Uterus (tissue), 4 donors: Measurements from ENCODE around the gene OTUD5. TPM values are rescaled to one million over a fixed set of nuclear protein-coding genes. Genes with fewer than 3 reads are reported as not detected.
"Not testable (repeated sequence)": the region's sequence is repeated elsewhere in the genome, so short reads cannot be mapped to it uniquely, and the experiment has no call there.

Source experiments
- DNase-seq, 2 donors: peaks; one replicate each; pipeline ENCODE4 v3.0.0-alpha.2; 2019 to 2020
- H3K27ac ChIP-seq, 2 donors: fragments of 200-600 bp; sonication (generic); 1 replicate in 1 of 2; 2 replicates in 1 of 2; pipeline ENCODE4 v1.5.1; 2016 to 2018
- H3K27me3 ChIP-seq, 2 donors: fragments of 200-600 bp; sonication (generic); one replicate each; pipeline ENCODE4 v1.5.1; 2018 to 2019; ENCODE audit warnings: control low read depth in 1 of 2
- H3K36me3 ChIP-seq, 2 donors: fragments of 200-600 bp; sonication (generic); one replicate each; pipeline ENCODE4 v1.5.1; 2019; ENCODE audit warnings: control low read depth in 1 of 2
- H3K4me1 ChIP-seq, 2 donors: fragments of 200-600 bp; sonication (generic); one replicate each; pipeline ENCODE4 v1.5.1; 2018 to 2019; ENCODE audit warnings: control low read depth in 1 of 2
- H3K4me3 ChIP-seq, 2 donors: fragments of 200-600 bp; sonication (generic); 1 replicate in 1 of 2; 2 replicates in 1 of 2; pipeline ENCODE4 v1.5.1; 2018 to 2019; ENCODE audit warnings: mild to moderate bottlenecking in 1 of 2
- H3K9me3 ChIP-seq, 2 donors: fragments of 200-600 bp; sonication (generic); one replicate each; pipeline ENCODE4 v1.5.1; 2019; ENCODE audit warnings: control low read depth in 1 of 2
- CTCF ChIP-seq, 4 experiments: fragments of 200-600 bp in 2 of 4; fragments of 450-650 bp in 2 of 4; sonication (generic) in 2 of 4; IDR thresholded peaks; one replicate each; pipeline ENCODE4 v1.5.1; 2016 to 2019; ENCODE audit warnings: antibody characterized with exemption in 4 of 4, mild to moderate bottlenecking in 2 of 4, moderate library complexity in 1 of 4
- POLR2A ChIP-seq, 2 donors: fragments of 450-650 bp; IDR thresholded peaks; one replicate each; pipeline ENCODE4 v1.6.1; 2016; ENCODE audit warnings: antibody characterized with exemption in 2 of 2, mild to moderate bottlenecking in 1 of 2, moderate library complexity in 1 of 2
- intact Hi-C: fragments of 100-400 bp; cut with DNase I; formaldehyde crosslinking; loops from one replicate; pipeline ENCODE4 v1.15.1; 2023; ENCODE audit warnings: low total_unique reads
- total RNA-seq, 4 donors: library from RNA; depleted of rRNA in 3 of 4; stranded (reverse); fragments of >200 nt in 3 of 4; gene quantifications; one replicate each; pipeline versions ENCODE4 v1.1.0 to v1.2.4, GENCODE V29; 2014 to 2023
- donor health status: DM: yes; HTN: yes; CAD: no.

Gene OTUD5
- total RNA-seq, 4 donors from 2014 or later: 8.5 to 58.7 (median 21.8) TPM

- H3K27me3 ChIP-seq: no peaks in the 10 kb centered on the region
- no peaks in the 10 kb centered on the region for H3K4me1 ChIP-seq
- no peaks in the 10 kb centered on the region for H3K36me3 ChIP-seq
- no peak overlapping the region for H3K4me3 ChIP-seq
- H3K9me3 ChIP-seq: no peaks in the 10 kb centered on the region
- no peak overlapping the region for H3K27ac ChIP-seq
- TF ChIP-seq CTCF (IDR thresholded peaks at IDR 0.05) (no peak), POLR2A (IDR thresholded peaks at IDR 0.05) (no peak)
- intact Hi-C loops: no loop called here
- no peak for DNase-seq
Measured at GRCh38 chrX:48992341-48992740, 34.9 kb upstream of the OTUD5 start.

DNA sequence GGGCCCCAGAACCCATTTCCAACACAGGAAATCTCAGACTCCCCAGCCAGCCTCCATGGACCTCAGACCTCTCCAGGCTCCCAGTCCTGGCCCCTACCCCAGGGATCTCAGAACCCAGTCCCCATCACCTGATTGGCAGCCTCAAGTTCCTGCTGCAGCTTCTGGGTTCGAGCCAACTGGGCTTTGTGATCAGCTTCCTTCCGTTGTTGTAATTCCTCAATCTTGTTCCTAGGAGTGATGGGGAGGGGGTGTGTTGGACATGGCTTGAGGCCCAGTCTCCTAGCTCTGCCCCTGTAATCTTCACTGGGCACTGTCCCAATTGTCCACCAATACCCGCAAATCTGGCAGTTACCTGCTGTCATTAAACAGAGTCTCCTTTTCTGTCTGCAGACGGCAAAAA lies 32.1 kb upstream of the OTUD5 start:
- no peaks in the 10 kb centered on the region for H3K27me3 ChIP-seq
- H3K36me3 ChIP-seq: no peaks in the 10 kb centered on the region
- no peak overlapping the region for H3K4me3 ChIP-seq
- intact Hi-C loops: no loop called here
- no peaks in the 10 kb centered on the region for H3K4me1 ChIP-seq
- no peak overlapping the region for H3K27ac ChIP-seq
- TF ChIP-seq POLR2A (IDR thresholded peaks at IDR 0.05) (no peak), CTCF (IDR thresholded peaks at IDR 0.05) (no peak)
- DNase-seq: no peak
- H3K9me3 ChIP-seq: no peaks in the 10 kb centered on the region

DNA sequence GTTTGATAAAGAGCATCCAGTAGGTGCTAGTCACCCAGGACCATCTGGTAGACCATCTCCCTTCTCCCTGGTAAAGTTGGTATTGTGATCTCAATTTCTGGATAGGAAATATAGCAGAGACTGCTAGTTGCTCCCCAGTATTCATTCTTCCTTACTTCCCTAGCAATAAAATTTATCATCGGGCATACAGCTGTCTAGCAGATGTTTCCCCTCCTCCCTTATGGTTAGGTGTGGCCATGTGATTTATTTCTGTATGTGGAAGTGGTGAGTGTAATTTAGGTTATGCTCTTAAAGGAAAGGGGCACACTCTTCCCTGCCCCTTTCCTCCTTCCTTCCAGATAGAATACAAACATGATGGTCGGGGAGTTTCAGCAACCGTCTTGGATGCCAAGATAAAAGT lies 26.5 kb upstream of the OTUD5 start:
- Histone ChIP-seq H3K9me3 (no peaks in the 10 kb centered on the region), H3K4me1 (no peaks in the 10 kb centered on the region), H3K4me3 (no peak overlapping the region), H3K36me3 (no peaks in the 10 kb centered on the region), H3K27ac (no peak overlapping the region), H3K27me3 (no peaks in the 10 kb centered on the region)
- TF ChIP-seq CTCF (IDR thresholded peaks at IDR 0.05) (no peak), POLR2A (IDR thresholded peaks at IDR 0.05) (no peak)
- DNase-seq: no peak
- intact Hi-C loops: no loop called here

DNA sequence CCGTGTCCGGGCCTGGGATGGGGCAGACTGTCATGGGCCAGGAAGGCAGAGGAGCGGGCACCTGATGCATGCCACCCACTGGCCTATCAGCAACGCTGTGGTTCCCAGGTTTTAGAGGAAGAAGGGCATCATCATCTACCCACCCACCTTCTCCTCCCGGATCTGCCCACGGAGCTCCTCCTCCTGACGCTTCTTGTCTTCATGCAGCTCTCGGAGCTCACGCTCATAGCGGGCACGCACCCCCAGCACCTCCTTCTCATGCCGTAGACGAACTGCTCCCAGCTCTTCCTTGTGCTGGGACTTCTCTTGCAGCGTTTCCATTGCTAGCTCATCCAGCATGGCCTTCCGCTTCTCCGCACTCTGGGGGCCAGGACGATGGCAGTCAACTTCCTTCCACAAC lies 25.7 kb upstream of the OTUD5 start:
- no peak for DNase-seq
- no peak overlapping the region for H3K4me3 ChIP-seq
- TF ChIP-seq POLR2A (IDR thresholded peaks at IDR 0.05) (no peak), CTCF (IDR thresholded peaks at IDR 0.05) (no peak)
- H3K36me3 ChIP-seq: no peaks in the 10 kb centered on the region
- no peaks in the 10 kb centered on the region for H3K27me3 ChIP-seq
- no peaks in the 10 kb centered on the region for H3K9me3 ChIP-seq
- H3K27ac ChIP-seq: no peak overlapping the region
- no peaks in the 10 kb centered on the region for H3K4me1 ChIP-seq
- intact Hi-C loops: no loop called here

DNA sequence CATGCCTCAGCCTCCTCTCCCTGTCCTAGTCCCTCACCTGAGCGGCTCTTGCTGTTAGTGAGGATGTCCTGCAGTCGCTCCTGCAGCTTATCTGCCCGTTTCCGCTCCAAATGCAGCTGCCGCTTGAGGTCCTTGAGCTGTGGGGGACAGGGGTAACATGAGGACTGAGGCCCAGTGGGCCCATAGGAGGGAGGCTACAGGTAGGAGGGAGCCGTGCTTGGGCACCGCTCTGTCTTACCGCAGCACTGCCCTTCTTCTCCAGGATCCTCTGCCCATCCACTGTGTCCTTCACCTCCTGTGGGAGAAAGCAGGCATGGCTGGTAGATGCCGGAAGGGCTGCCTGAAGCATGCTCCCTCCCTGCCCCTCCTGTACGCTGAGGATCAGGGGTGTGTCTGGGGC lies 23.8 kb upstream of the OTUD5 start:
- intact Hi-C loops: no loop called here
- TF ChIP-seq POLR2A (IDR thresholded peaks at IDR 0.05): no peak
- TF ChIP-seq CTCF (IDR thresholded peaks at IDR 0.05): no peak

DNA sequence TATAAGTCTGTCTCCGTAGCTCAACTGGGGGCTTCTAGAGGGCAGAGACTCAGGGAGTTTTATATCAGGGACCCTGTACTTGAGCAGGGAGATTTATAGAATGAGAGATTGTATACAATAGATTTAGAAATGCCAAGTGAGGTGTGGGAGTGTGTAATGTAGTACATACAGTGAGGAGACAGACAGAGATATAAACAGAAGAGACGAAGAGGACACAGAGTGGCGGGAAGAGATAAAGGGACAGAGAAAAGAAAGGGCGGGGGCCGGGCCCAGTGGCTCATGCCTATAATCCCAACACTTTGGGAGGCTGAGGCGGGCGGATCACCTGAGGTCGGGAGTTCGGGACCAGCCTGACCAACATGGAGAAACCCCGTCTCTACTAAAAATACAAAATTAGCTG lies 22.9 kb upstream of the OTUD5 start:
- H3K4me1 ChIP-seq, intact Hi-C loops, H3K27me3 ChIP-seq, H3K36me3 ChIP-seq, H3K9me3 ChIP-seq, H3K4me3 ChIP-seq, H3K27ac ChIP-seq, DNase-seq: not testable (repeated sequence)

More for the DNA sequence above, 23.8 kb upstream of the OTUD5 start:
- Histone ChIP-seq H3K36me3 (no peaks in the 10 kb centered on the region), H3K4me1 (no peaks in the 10 kb centered on the region), H3K27me3 (no peaks in the 10 kb centered on the region), H3K9me3 (no peaks in the 10 kb centered on the region), H3K27ac (no peak overlapping the region), H3K4me3 (no peak overlapping the region)
- DNase-seq: no peak
